Tibial artery (tissue), 4 donors: ENCODE measurements around the gene DMD.

Experiments used
- DNase-seq, 2 donors: peaks; one replicate each; pipeline ENCODE4 v3.0.0-alpha.2; 2019
- H3K27ac ChIP-seq, 2 donors: fragments of 200-600 bp; sonication (generic) in 1 of 2; 1 replicate in 1 of 2; 2 replicates in 1 of 2; pipeline ENCODE4 v1.5.1; 2018 to 2019; ENCODE audit warnings: mild to moderate bottlenecking in 1 of 2
- H3K27me3 ChIP-seq, 2 donors: fragments of 200-600 bp; sonication (generic) in 1 of 2; one replicate each; pipeline versions ENCODE4 v1.5.1 to v1.6.0; 2016 to 2019
- H3K36me3 ChIP-seq, 3 donors: fragments of 200-600 bp; sonication (generic) in 2 of 3; one replicate each; pipeline ENCODE4 v1.5.1; 2016 to 2019; ENCODE audit warnings: mild to moderate bottlenecking in 2 of 3
- H3K4me1 ChIP-seq, 4 donors: fragments of 200-600 bp; sonication (generic) in 2 of 4; 1 replicate in 3 of 4; 2 replicates in 1 of 4; pipeline ENCODE4 v1.5.1; 2016 to 2019
- H3K4me3 ChIP-seq, 2 donors: fragments of 200-600 bp; sonication (generic) in 1 of 2; 1 replicate in 1 of 2; 2 replicates in 1 of 2; pipeline ENCODE4 v1.5.1; 2018 to 2019; ENCODE audit warnings: mild to moderate bottlenecking in 2 of 2
- H3K9me3 ChIP-seq, 3 donors: fragments of 200-600 bp; sonication (generic) in 1 of 3; one replicate each; pipeline ENCODE4 v1.5.1; 2016 to 2019
- CTCF ChIP-seq, 2 experiments: fragments of 200-600 bp in 1 of 2; fragments of 450-650 bp in 1 of 2; IDR thresholded peaks; one replicate each; pipeline ENCODE4 v1.5.1; 2017 to 2019; ENCODE audit warnings: antibody characterized with exemption in 2 of 2, mild to moderate bottlenecking in 1 of 2, moderate library complexity in 1 of 2
- intact Hi-C: fragments of 100-400 bp; cut with DNase I; formaldehyde crosslinking; loops from one replicate; pipeline ENCODE4 v1.15.0; 2023; ENCODE audit warnings: low total_unique reads

Gene DMD

GRCh38 chrX:31889088-31889487 lies 1322.3 kb downstream of the DMD start:
- intact Hi-C loops, result no loop called here
- no peaks in the 10 kb centered on the region for H3K9me3 ChIP-seq

GRCh38 chrX:31884535-31884934 lies 1326.8 kb downstream of the DMD start:
- Histone ChIP-seq H3K27ac (no peak overlapping the region), H3K36me3 (no peaks in the 10 kb centered on the region)
- intact Hi-C loops, result no loop called here

More at GRCh38 chrX:31889088-31889487, 1322.3 kb downstream of the DMD start:
- Histone ChIP-seq H3K4me1 (no peaks in the 10 kb centered on the region), H3K4me3 (no peak overlapping the region), H3K36me3 (no peaks in the 10 kb centered on the region), H3K27me3 (no peaks in the 10 kb centered on the region), H3K27ac (no peak overlapping the region)
- no peak for DNase-seq
- TF ChIP-seq CTCF (IDR thresholded peaks at IDR 0.05), result no peak

GRCh38 chrX:31872007-31872406 lies 1339.3 kb downstream of the DMD start:
- DNase-seq, result no peak
- H3K36me3 ChIP-seq, result no peaks in the 10 kb centered on the region
- intact Hi-C loops, result no loop called here
- H3K4me1 ChIP-seq, result peaks cover 0 to 24% (median 0%) of the 10 kb centered on the region in 4 donors
- H3K4me3 ChIP-seq, result no peak overlapping the region
- TF ChIP-seq CTCF (IDR thresholded peaks at IDR 0.05), result no peak
- H3K27ac ChIP-seq, result no peak overlapping the region
- no peaks in the 10 kb centered on the region for H3K9me3 ChIP-seq
- no peaks in the 10 kb centered on the region for H3K27me3 ChIP-seq

More at GRCh38 chrX:31884535-31884934, 1326.8 kb downstream of the DMD start:
- Histone ChIP-seq H3K9me3 (no peaks in the 10 kb centered on the region), H3K4me3 (no peak overlapping the region), H3K4me1 (peaks cover 0 to under 1% (median 0%) of the 10 kb centered on the region in 4 donors), H3K27me3 (no peaks in the 10 kb centered on the region)
- no peak for TF ChIP-seq CTCF (IDR thresholded peaks at IDR 0.05)
- no peak for DNase-seq

DNA sequence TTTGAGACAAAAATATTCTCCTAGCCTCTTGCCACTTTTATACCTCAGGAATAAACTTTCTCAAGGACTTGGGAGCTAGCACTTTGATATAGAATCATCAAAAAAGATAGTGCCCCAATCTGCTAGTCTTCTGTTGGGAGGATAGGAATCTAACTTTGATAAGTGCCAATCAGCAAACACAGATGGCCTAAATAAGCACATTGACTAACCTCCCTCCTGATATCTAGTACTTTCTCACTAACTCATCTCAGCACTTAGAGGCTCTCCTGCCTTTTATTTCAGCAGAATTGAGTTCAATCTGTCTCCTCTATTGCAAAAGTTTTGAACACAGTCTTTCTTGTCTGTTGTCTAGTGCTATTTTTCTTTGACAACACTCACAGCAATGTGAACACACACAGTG lies 1341.1 kb downstream of the DMD start:
- Histone ChIP-seq H3K27ac (no peak overlapping the region), H3K36me3 (no peaks in the 10 kb centered on the region), H3K4me3 (no peak overlapping the region), H3K27me3 (no peaks in the 10 kb centered on the region), H3K4me1 (peaks cover 0 to 24% (median 0%) of the 10 kb centered on the region in 4 donors), H3K9me3 (no peaks in the 10 kb centered on the region)
- intact Hi-C loops, result no loop called here
- TF ChIP-seq CTCF (IDR thresholded peaks at IDR 0.05), result no peak
- DNase-seq, result no peak

DNA sequence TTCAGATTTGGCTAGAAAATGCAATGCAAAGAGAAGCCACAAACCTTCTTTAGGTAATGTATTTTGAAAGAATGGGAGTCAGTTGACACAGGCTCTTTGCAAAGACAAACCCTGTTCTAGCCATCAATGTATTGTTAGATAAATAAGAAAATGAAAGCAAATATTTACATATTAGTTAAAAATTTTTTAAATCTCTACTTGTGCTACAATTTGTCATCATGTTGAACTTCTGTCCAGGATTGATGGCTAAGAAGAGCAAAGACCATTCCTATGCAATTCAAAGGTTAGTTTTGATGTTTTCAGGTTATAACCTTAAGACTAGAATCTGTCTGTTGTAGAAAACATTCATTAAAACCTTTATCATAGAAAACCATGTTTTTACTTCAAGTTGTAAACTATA lies 1350.7 kb downstream of the DMD start:
- no peaks in the 10 kb centered on the region for H3K36me3 ChIP-seq
- no peaks in the 10 kb centered on the region for H3K27me3 ChIP-seq
- intact Hi-C loops, result no loop called here
- no peaks in the 10 kb centered on the region for H3K4me1 ChIP-seq
- no peak for DNase-seq
- H3K4me3 ChIP-seq, result no peak overlapping the region
- H3K9me3 ChIP-seq, result no peaks in the 10 kb centered on the region
- no peak overlapping the region for H3K27ac ChIP-seq
- no peak for TF ChIP-seq CTCF (IDR thresholded peaks at IDR 0.05)

- H3K36me3 ChIP-seq, result no peaks in the 10 kb centered on the region
- H3K4me3 ChIP-seq, result no peak overlapping the region
- TF ChIP-seq CTCF (IDR thresholded peaks at IDR 0.05), result no peak
- H3K27ac ChIP-seq, result no peak overlapping the region
- H3K27me3 ChIP-seq, result no peaks in the 10 kb centered on the region
- intact Hi-C loops, result no loop called here
- no peak for DNase-seq
- H3K4me1 ChIP-seq, result no peaks in the 10 kb centered on the region
- no peaks in the 10 kb centered on the region for H3K9me3 ChIP-seq
Measured at GRCh38 chrX:31858915-31859314, 1352.4 kb downstream of the DMD start.
